Spleen (tissue), 7 donors: Measurements from ENCODE around the gene WASHC3.

Source experiments
- CTCF ChIP-seq, 11 experiments: fragments of 200-600 bp in 7 of 11; fragments of 450-650 bp in 4 of 11; sonication (generic) in 4 of 11; IDR thresholded peaks in 8 of 11; conservative IDR thresholded peaks in 3 of 11; 1 replicate in 7 of 11; 2 replicates in 4 of 11; pipeline versions ENCODE4 v1.4.0 to v1.8.0; 2016 to 2021; ENCODE audit warnings: antibody characterized with exemption in 11 of 11, inconsistent platforms in 4 of 11, mild to moderate bottlenecking in 1 of 11
- POLR2AphosphoS5 ChIP-seq, 3 donors: sonication (generic); formaldehyde crosslinking; IDR thresholded peaks; one replicate each; pipeline ENCODE4 v1.5.1; 2017; ENCODE audit warnings: antibody characterized with exemption in 3 of 3
- donor health status: DM: no; HTN: no; CAD: no; lungs with moderate emphysema.
- donor health status: DM: no; HTN: no; CAD: no.
- donor health status: DM: no; HTN: no; CAD: no.

- TF ChIP-seq CTCF (IDR thresholded peaks at IDR 0.05 in 8 of 11, conservative IDR thresholded peaks at IDR 0.05 in 3 of 11), result no peak
- TF ChIP-seq POLR2AphosphoS5 (IDR thresholded peaks at IDR 0.05), result no peak
These were observed 38.4 kb downstream of the WASHC3 start for GRCh38 chr12:102023343-102023930.
